ENCODE measurements around the gene IL16. TPM values are rescaled to one million over a fixed set of nuclear protein-coding genes. Genes with fewer than 3 reads are reported as not detected.

The IL16 gene
- total RNA-seq, 2 experiments from 2014 or later, result 240 to 243 TPM

DNA sequence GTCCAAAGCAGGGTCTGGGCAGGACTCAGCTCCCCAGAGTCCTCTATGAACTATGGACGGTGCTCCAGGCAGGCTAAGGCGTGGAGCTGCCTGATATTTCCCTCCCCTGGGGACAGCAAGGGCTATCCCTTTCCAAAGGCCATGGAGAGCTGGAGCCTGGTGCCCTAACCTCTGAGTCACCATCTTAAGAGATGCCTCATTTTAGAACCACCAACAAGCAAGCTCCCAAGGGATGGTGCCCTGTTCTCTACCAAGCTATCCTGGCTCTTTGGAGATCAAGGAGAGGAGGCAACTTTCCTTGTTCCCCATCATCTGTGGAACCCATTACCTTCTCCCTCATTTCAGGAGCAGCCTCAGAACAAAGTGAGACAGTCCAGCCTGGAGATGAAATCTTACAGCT lies 111.6 kb downstream of the IL16 start:
- DNase-seq (no peak), ATAC-seq (no peak)
- no peak overlapping the region for H3K4me3 Mint-ChIP-seq
- H3K27me3 Mint-ChIP-seq (ENCODE audit: low read depth), result no peaks in the 10 kb centered on the region
- no peaks in the 10 kb centered on the region for H3K9me3 Mint-ChIP-seq (ENCODE audit: insufficient read depth)
- ChIA-PET CTCF (interaction anchor here (1.0 to 3.9 kb wide), 9 partner anchors 9 to 93 kb away, joined by 3 to 29 read pairs (median 5); no protein-coding TSS in a partner anchor), POLR2A (interaction anchor here (0.6 to 8.6 kb wide), 13 partner anchors 7 to 200 kb away, joined by 3 to 117 read pairs (median 7); partner anchors contain the start of gene STARD5)
- H3K27ac Mint-ChIP-seq, result no peak overlapping the region
- H3K36me3 Mint-ChIP-seq (ENCODE audit: low read depth), result peaks cover 98% of the 10 kb centered on the region
- H3K4me1 Mint-ChIP-seq (ENCODE audit: low read depth), result peaks cover 81% of the 10 kb centered on the region

DNA sequence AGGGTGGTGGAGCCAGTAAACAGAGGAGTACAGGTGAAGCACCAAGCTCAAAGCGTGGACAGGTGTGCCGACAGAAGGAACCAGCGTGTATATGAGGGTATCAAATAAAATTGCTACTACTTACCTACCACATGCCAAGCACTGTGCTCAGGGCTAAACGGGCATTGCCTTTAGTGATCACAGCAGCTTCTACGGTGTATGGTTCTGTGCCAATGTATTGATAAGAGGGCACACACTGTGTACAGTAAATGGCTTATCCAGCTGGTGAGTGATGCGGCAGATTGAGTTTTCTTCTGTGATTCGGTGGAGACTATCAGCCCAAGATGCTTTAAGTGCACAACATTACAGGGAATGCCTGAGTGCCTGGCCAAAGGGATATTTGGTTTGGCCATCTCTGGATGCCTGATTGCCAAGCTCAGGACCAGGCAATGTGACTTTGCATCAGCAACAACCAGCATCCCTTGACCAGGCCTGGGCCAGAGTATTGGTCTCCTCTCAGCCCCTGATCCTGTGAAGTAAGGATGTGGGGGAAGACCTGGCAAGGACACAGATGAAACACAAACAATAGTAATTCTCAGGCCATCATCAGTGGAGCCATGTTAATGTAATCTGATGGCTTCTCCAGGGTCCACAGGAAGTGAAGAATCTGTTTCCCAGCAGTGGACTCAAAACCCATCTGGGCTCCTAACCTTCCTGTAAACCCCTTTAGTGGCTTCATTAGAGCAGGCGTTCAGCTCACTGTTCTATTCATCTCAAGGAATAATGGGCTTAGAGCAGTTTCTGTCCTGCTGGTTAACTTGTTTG lies 113.2 kb downstream of the IL16 start:
- H3K9me3 Mint-ChIP-seq (ENCODE audit: insufficient read depth), result no peaks in the 10 kb centered on the region
- POLR2A ChIA-PET, result interaction anchor here (0.8 to 8.6 kb wide), 6 partner anchors 9 to 35 kb away, joined by 4 to 117 read pairs (median 24); partner anchors contain the start of gene STARD5
- CTCF ChIA-PET, result interaction anchor here (1.2 to 3.9 kb wide), 4 partner anchors 10 to 44 kb away, joined by 5 to 29 read pairs (median 6); no protein-coding TSS in a partner anchor
- DNase-seq (no peak), ATAC-seq (no peak)
- H3K4me3 Mint-ChIP-seq, result no peak overlapping the region
- peaks cover 88% of the 10 kb centered on the region for H3K36me3 Mint-ChIP-seq (ENCODE audit: low read depth)
- H3K27ac Mint-ChIP-seq, result peak overlapping the region; percentile 54
- H3K27me3 Mint-ChIP-seq (ENCODE audit: low read depth), result no peaks in the 10 kb centered on the region
- H3K4me1 Mint-ChIP-seq (ENCODE audit: low read depth), result peaks cover 70% of the 10 kb centered on the region

DNA sequence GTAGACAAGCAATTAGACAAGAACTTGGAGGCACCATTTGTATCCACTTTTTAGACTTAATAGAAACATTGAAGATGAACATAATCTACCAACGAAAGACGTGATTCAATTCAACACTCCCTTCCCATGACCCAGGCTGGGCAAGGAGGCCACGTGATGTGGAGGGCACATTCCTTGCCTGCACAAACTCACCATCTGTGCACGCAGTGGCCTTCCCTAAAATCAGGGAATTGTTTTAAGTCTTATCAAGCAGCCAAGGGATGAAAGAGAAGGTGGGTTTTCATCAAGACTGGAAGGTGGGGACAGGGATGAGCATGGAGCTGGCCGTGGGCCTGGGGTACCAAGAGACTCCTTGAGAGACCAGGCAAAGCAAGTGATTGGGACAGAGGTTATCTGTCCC lies 113.8 kb downstream of the IL16 start:
- H3K27ac Mint-ChIP-seq, result peak overlapping the region; percentile 54
- H3K36me3 Mint-ChIP-seq (ENCODE audit: low read depth), result peaks cover 88% of the 10 kb centered on the region
- no peaks in the 10 kb centered on the region for H3K9me3 Mint-ChIP-seq (ENCODE audit: insufficient read depth)
- H3K4me1 Mint-ChIP-seq (ENCODE audit: low read depth), result peaks cover 71% of the 10 kb centered on the region
- DNase-seq (no peak), ATAC-seq (no peak)
- H3K27me3 Mint-ChIP-seq (ENCODE audit: low read depth), result no peaks in the 10 kb centered on the region
- POLR2A ChIA-PET, result interaction anchor here (1.3 to 8.6 kb wide), 5 partner anchors 9 to 30 kb away, joined by 5 to 117 read pairs (median 36); partner anchors contain the start of gene STARD5
- CTCF ChIA-PET, result interaction anchor here (1.0 to 3.9 kb wide), 6 partner anchors 9 to 45 kb away, joined by 3 to 29 read pairs (median 6); partner anchors contain the start of gene STARD5
- H3K4me3 Mint-ChIP-seq, result no peak overlapping the region

DNA sequence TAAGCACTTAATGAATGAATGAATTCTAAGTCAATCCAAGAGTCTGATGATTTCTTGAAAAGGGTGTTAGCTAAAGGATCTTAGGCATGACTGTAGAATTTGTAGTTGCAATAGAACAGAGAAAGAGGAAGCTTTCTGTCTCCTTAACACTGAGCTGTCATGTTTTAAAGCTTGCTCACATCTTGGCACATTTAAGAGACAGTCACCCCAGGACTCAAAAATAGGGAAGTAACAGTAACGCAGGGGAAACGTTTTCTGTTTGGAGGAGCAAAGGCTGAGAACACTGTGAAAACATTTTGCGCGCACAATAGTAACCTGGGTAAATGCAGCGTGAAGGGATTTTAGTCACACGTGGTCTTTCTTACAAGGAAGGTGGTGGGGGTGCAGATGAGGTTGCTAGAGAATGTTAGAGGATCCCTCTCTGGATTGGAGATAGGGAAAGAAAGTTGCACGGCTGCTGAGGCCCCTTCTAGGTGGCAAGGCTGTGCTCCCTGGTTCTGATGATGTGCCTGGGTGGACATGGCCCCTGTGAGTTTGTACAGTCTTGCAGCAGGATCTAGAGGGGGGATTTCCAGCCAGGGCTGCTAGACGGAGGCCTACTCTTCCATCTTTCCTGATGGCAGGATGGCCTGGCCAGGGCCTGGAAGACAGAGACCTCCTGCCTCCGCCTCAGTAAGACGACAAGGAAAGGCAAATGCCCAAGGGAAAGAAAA lies 115.2 kb downstream of the IL16 start:
- CTCF ChIA-PET, result interaction anchor here (1.0 to 3.9 kb wide), 6 partner anchors 10 to 46 kb away, joined by 3 to 29 read pairs (median 6); no protein-coding TSS in a partner anchor

DNA sequence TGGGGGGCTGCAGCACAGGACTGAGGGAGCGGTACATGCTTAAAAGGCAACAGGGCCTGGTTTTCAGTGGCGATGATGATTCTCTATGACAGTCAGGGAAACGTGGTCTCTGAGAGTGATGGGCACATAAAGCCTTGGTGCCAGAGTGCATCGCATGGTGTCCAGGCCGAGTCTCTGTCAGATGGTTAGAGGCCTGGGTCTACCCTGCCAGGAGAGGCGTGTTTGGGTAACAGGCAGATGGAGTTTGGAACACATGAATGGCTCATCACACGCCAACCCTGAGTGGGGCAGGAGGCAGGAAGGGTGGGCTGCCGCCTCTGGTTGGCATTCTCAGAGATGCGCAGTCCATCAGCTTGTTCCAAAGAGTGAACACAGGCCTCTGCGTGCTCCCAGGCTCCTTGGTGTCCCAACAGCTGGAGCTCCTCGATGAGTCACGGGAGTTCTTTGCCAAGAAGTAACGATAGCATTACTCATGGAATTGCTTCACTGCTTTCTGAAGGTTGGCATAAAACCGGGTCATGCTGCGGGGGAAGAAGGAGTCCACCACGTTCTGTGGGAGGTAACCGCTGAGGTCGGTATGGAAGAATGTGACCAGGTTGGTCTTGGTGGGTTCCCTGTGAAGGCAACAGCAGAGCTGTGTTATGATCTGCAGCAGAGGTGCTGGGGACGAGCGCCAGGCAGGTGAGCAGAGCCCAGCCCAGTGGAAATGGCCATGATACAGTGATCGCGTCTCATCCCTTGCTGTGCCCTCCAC lies 116.3 kb downstream of the IL16 start:
- ChIA-PET POLR2A (interaction anchor here (0.6 kb wide), 1 partner anchor 19 kb away, joined by 3 read pairs; no protein-coding TSS in a partner anchor), CTCF (no interaction called here)
- no peaks in the 10 kb centered on the region for H3K27me3 Mint-ChIP-seq (ENCODE audit: low read depth)
- H3K27ac Mint-ChIP-seq, result peak overlapping the region; percentile 22
- peaks cover 78% of the 10 kb centered on the region for H3K36me3 Mint-ChIP-seq (ENCODE audit: low read depth)
- no peak overlapping the region for H3K4me3 Mint-ChIP-seq
- no peaks in the 10 kb centered on the region for H3K9me3 Mint-ChIP-seq (ENCODE audit: insufficient read depth)
- ATAC-seq, result no peak
- DNase-seq, result no peak
- H3K4me1 Mint-ChIP-seq (ENCODE audit: low read depth), result peaks cover 56% of the 10 kb centered on the region

More for the DNA sequence above, 115.2 kb downstream of the IL16 start:
- Mint-ChIP-seq H3K4me1 (ENCODE audit: low read depth) (peaks cover 65% of the 10 kb centered on the region), H3K36me3 (ENCODE audit: low read depth) (peaks cover 81% of the 10 kb centered on the region), H3K27ac (peak overlapping the region; percentile 54), H3K27me3 (ENCODE audit: low read depth) (no peaks in the 10 kb centered on the region), H3K9me3 (ENCODE audit: insufficient read depth) (no peaks in the 10 kb centered on the region), H3K4me3 (no peak overlapping the region)
- no peak for DNase-seq
- no peak for ATAC-seq
- POLR2A ChIA-PET, result interaction anchor here (0.6 to 8.6 kb wide), 6 partner anchors 11 to 265 kb away, joined by 3 to 117 read pairs (median 20); partner anchors contain the start of gene STARD5

DNA sequence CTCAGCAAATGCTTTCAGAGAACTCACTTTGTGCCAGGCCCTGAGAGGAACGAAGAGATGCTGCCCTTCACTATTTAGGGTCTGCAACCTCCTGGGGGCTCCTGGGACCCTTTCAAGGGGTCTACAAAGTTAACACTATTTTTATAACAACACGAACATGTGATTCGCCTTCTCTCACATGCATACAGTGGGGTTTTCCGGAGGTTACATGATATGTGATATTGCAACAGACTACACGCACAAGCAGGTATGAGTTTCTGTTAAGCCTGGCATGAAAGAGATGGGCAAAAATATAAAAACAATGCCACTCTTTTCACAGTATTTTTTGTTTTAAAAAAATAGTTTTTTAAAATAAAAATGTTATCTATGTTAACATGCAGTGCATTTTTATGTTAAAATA lies 117.0 kb downstream of the IL16 start:
- ATAC-seq (no peak), DNase-seq (no peak)
- Mint-ChIP-seq H3K27ac (no peak overlapping the region), H3K4me1 (ENCODE audit: low read depth) (peaks cover 49% of the 10 kb centered on the region), H3K27me3 (ENCODE audit: low read depth) (no peaks in the 10 kb centered on the region), H3K4me3 (no peak overlapping the region), H3K36me3 (ENCODE audit: low read depth) (peaks cover 76% of the 10 kb centered on the region), H3K9me3 (ENCODE audit: insufficient read depth) (no peaks in the 10 kb centered on the region)
- ChIA-PET POLR2A (interaction anchor here (0.6 to 1.0 kb wide), 2 partner anchors 8 to 12 kb away, joined by 3 read pairs; no protein-coding TSS in a partner anchor), CTCF (no interaction called here)

DNA sequence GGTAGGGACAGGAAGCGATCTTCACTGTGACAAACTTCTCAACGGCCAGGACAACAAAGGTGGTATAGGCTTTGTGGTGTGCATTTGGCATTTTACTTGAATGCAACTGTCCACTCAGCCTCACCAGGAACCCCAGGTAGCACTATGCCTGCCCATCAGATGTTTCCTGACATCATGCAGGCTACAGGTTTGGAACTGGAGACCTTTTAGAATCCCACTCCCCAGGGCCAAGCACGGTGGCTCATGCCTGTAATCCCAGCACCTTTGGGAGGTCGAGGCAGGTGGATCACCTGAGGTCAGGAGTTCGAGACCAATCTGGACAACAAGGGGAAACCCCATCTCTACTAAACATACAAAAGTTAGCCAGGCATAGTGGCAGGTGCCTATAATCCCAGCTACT lies 117.7 kb downstream of the IL16 start:
- ATAC-seq, result no peak
- Mint-ChIP-seq H3K4me1 (ENCODE audit: low read depth) (peaks cover 44% of the 10 kb centered on the region), H3K4me3 (no peak overlapping the region), H3K27me3 (ENCODE audit: low read depth) (no peaks in the 10 kb centered on the region), H3K9me3 (ENCODE audit: insufficient read depth) (no peaks in the 10 kb centered on the region), H3K36me3 (ENCODE audit: low read depth) (peaks cover 73% of the 10 kb centered on the region), H3K27ac (peak overlapping the region; percentile 85)
- CTCF ChIA-PET, result no interaction called here
- no peak for DNase-seq
- POLR2A ChIA-PET, result interaction anchor here (1.0 kb wide), 1 partner anchor 13 kb away, joined by 3 read pairs; no protein-coding TSS in a partner anchor

DNA sequence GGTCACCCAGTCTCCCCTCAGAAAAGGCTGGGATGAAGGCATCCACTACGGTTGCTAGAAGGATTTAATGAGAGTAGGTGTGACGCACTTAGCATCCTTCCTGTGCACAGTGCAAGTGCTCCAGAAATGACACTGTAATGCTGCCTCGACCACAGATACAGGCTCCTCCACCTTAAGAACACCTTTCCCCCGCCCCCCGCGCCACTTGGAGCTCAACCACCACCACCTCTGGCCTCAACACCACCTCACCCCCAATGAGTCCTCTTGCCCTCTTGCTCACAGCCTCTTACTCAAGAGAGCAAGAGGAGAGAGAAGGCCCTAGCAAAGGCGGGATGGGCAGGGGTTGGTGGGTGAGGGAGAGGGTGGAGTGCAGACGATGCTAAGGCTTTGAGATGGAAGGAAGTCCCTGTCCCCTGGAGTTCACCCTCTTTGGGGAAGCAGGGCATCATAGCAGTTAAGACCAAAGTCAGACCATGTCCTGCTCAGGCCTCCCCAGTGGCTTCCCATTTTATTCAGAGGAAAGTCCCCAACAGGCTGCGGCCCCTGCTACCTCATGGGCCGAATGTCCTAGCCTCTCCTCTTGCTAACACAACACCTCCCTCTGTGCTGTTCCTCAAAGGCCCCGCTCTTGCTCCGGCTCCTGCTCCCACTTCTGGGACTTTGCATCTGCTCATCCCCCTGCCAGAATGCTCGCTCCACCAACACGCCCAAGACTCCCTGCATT lies 118.9 kb downstream of the IL16 start:
- POLR2A ChIA-PET, result interaction anchor here (0.6 kb wide), 1 partner anchor 1805 kb away, joined by 3 read pairs; no protein-coding TSS in a partner anchor
- H3K36me3 Mint-ChIP-seq (ENCODE audit: low read depth), result peaks cover 71% of the 10 kb centered on the region
- peaks cover 36% of the 10 kb centered on the region for H3K4me1 Mint-ChIP-seq (ENCODE audit: low read depth)
- DNase-seq (no peak), ATAC-seq (peak; percentile 24)
- peak overlapping the region; percentile 69 for H3K27ac Mint-ChIP-seq
- no peak overlapping the region for H3K4me3 Mint-ChIP-seq
- no peaks in the 10 kb centered on the region for H3K27me3 Mint-ChIP-seq (ENCODE audit: low read depth)
- CTCF ChIA-PET, result no interaction called here
- no peaks in the 10 kb centered on the region for H3K9me3 Mint-ChIP-seq (ENCODE audit: insufficient read depth)

DNA sequence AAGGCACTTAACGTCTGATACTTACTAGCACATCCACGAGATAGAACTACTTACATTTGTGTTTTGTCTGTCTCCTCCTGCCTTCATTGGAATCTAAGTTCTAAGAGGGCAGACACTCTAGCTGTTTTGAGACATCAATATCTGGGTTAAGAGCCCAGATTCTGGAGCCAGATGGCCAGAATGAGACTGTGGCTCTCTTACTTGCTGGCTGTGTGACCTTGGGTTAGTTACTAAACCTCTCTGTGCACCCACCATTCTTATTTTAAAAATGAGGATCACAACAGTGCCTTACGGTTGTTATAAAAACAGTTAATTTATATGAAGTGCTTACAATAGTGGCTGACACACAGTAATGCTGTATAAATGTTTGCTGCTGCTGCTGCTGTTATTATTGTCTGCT lies 119.6 kb downstream of the IL16 start:
- ChIA-PET POLR2A (no interaction called here), CTCF (interaction anchor here (2.7 kb wide), 1 partner anchor 50 kb away, joined by 8 read pairs; no protein-coding TSS in a partner anchor)
- H3K4me1 Mint-ChIP-seq (ENCODE audit: low read depth), result peaks cover 29% of the 10 kb centered on the region
- no peaks in the 10 kb centered on the region for H3K27me3 Mint-ChIP-seq (ENCODE audit: low read depth)
- H3K9me3 Mint-ChIP-seq (ENCODE audit: insufficient read depth), result no peaks in the 10 kb centered on the region
- H3K36me3 Mint-ChIP-seq (ENCODE audit: low read depth), result peaks cover 68% of the 10 kb centered on the region
- no peak overlapping the region for H3K27ac Mint-ChIP-seq
- no peak for DNase-seq
- H3K4me3 Mint-ChIP-seq, result no peak overlapping the region
- ATAC-seq, result no peak

DNA sequence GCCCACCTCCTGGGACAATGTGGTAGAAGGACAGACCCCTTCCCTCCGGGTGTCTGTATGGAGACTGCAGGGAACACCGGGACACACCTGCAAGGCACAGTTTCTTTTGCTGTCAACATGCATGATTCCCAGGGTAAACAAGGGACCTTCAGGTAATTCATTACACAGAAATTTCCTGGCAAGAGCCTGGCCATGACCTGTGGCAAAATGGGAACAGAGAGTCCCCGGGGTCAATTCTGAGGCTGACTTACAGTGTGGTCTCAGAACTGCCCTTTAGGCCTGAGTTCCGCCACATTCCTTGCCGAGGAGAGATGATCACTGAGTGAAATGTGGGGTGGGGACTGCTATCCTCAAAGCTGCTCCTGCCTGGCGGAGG lies 121.0 kb downstream of the IL16 start:
- no peak overlapping the region for H3K27ac Mint-ChIP-seq
- POLR2A ChIA-PET, result interaction anchor here (1.3 kb wide), 1 partner anchor 10 kb away, joined by 3 read pairs; no protein-coding TSS in a partner anchor
- H3K9me3 Mint-ChIP-seq (ENCODE audit: insufficient read depth), result no peaks in the 10 kb centered on the region
- H3K36me3 Mint-ChIP-seq (ENCODE audit: low read depth), result peaks cover 54% of the 10 kb centered on the region
- no peak overlapping the region for H3K4me3 Mint-ChIP-seq
- DNase-seq (no peak), ATAC-seq (no peak)
- no peaks in the 10 kb centered on the region for H3K27me3 Mint-ChIP-seq (ENCODE audit: low read depth)
- CTCF ChIA-PET, result interaction anchor here (2.7 kb wide), 1 partner anchor 51 kb away, joined by 8 read pairs; no protein-coding TSS in a partner anchor
- H3K4me1 Mint-ChIP-seq (ENCODE audit: low read depth), result peaks cover 28% of the 10 kb centered on the region

All from activated CD8-positive, alpha-beta T cell treated with anti-CD3 and anti-CD28 coated beads, Interleukin-2, amount 10 ng/mL, durations not matched to agents 7 days and 5 days (primary cell).